Activated T-cell treated with anti-CD3 and anti-CD28 coated beads, Interleukin-2, amount 50 U/mL, for 1 hour (primary cell): Measurements from ENCODE around the gene LRP1B.

ENCODE experiments used
- DNase-seq: peaks from one replicate; pipeline ENCODE4 v3.0.0-alpha.2; 2020

LRP1B gene

GRCh38 chr2:141728886-141729285 is 401.9 kb downstream of the LRP1B start:
- no peak for DNase-seq

DNA sequence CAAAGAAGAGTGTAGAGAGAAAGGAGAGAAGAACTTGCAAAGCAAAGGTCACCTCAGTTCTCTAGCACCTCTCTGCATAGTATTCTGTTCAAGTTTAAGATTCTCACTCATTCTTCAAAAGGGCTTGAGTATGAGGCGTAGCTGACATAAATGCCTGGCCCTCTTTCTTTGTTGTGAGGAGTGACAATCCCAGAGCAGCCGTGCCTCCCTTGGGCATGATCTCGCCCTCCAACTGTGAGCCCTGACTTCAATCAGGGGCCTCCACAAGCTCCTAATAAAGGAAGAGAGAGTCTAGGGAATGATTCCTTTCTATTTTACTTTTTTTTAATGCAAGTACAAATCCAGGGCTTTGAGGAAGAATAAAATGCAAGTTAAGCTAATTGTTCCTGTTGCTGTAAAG is 402.7 kb downstream of the LRP1B start:
- DNase-seq, result no peak

DNA sequence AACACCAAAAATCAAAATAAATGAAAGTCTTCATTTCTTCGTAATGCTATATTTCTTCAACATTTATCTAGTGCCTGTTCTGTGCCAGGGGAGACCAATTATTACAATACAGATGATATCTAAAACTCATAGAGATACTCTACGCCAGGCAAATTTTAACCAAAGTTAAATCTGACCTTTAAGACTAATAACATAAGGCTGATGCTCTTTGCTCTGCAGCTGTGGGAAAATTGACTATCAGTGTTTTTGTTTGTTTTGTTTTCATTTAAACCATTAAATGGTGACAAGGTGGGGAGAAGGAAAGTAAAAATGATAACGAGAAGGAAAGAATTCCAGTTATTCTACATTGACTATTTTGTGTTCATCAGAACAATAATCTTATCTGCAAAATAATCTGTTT is 406.4 kb downstream of the LRP1B start:
- no peak for DNase-seq

DNA sequence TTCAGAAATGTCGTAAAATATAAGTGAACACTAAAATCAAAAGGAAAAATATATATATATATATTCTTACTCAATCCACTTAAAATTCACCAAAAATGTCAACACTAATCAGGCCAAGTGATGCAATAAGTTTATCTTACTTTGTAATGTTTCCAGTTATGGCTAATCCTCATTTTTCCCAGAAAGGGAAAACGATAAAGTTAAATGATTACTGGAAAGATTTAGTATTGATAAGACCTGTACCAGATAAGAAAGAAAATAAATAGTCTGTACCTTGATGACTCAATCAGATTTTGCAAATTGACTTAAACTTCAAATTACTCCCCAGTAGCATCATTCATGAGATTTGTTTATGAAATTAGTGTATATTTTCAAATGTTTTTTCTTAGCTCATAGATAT is 407.0 kb downstream of the LRP1B start:
- no peak for DNase-seq

- no peak for DNase-seq
Measured at GRCh38 chr2:141720476-141720875, 410.3 kb downstream of the LRP1B start.

DNA sequence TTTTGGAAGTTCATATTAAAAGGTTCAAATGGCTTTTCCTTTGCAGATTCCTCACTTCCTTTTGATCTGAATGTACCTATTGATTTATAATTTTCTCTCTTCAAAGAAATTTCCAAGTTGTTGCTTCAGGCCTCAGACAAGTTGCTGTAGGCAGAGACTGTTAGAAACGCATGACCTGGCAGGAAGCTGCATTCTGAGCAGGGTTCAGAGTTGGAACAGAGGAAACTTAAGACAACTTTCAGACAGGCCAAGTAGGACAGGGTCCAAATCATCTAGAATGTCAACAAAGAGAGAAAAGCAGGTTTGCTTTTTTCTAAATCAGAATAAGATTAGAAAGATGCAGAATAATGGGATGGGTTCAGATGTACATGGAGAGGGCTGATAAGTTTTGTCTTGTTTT is 416.3 kb downstream of the LRP1B start:
- no peak for DNase-seq

DNA sequence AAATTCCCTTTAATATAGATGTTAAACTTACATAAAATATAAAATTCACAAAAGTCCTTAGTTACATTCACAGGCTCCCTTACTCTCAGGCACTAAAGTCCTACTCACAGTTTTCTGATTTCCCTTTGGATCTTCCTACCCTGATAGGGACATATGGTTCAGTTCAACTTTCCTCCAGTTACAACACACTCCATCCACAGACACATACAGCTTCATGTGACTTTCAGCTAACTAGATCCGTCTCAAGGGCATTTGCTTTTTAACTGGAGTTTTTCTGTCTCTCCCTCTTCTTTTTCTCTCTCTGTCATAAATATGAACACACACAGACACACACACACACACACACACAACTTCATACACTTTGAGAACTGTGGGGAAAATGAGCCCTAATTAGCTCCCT is 419.2 kb downstream of the LRP1B start:
- DNase-seq, result no peak

DNA sequence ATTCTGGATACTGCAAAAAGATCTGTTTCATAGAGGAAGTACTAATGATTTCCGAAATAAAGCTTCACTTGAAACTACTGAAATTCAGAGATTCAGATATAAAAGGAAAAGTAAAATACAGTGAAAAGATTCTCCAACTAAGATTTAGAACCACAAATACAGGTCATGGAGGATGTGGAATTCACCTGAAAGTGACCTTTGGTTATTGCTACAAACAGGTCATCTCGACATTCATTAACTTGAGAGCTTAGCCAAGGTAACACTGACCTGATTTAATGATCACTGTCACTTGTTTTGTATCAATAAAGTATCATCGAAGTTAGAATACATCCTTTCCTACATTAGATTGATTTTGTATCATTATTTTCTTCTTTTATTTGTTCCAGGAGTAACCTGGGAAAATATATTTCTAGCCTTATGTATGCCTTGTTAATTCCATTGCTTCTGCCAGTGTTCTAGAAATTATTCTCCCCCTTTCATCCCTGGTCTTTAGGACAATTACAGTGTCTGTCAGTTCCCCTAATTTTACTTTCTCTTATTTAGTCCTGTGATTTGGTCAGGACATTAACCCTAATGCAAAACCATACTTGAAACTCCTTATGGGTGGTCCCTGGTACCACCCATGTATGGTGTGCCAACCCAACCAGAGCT is 420.1 kb downstream of the LRP1B start:
- no peak for DNase-seq

GRCh38 chr2:141709756-141710155 is 421.1 kb downstream of the LRP1B start:
- no peak for DNase-seq

GRCh38 chr2:141707486-141707885 is 423.3 kb downstream of the LRP1B start:
- DNase-seq, result no peak

DNA sequence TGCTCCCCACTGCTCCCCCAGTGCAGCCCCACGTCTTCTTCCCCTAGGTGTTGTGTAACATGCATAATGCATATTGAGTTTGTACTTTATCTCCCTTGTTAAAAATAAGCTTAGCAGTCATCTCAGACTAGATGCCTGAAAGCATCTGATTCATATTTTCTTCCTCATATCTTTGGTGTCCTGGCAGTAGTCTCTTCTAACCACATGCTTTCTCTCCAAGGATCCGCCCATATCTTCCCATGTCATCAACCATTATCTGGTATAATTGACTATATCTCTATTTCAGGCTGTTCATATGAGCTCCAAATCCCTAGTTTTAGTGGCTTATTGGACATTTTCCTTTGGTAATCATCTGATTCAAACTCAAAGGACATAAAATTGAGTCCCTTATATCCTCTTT is 426.3 kb downstream of the LRP1B start:
- no peak for DNase-seq

DNA sequence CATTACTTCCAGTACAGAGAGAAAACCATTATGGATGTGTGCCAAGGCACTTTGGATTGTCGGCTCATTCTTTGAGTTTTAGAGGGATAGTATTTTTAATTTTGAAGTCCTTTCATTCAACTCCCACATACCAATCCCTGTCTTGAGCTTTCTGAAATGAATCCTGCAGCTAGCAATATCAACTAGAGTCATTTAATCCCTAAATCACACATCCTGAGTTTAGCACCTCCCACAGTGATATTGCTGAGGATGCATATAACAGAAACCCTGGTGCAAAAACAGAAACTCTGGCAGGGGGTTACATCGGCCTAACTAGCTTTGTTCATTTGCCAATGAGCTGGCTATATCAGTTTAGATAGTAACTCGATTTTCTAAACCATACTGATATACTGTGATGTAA is 427.3 kb downstream of the LRP1B start:
- DNase-seq, result no peak

DNA sequence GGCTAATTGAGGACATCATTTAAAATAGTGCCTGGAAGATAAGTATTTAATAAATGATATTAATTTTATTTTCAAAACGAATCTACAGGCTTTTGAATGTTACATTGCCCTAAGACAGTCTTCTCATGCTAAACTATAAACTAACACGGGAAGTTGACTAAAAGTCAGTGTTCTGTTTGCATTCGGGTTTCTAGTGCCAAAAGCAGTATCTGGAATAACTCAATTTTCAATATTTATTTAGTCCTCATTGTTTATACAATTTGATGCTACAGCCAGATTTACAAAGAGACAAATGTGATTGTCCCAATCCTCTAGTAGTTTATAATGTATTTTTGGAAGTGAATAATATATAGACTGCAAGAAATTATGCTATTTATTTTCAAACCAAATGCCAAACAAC is 429.2 kb downstream of the LRP1B start:
- DNase-seq, result no peak

GRCh38 chr2:141699573-141699972 is 431.2 kb downstream of the LRP1B start:
- DNase-seq, result no peak

DNA sequence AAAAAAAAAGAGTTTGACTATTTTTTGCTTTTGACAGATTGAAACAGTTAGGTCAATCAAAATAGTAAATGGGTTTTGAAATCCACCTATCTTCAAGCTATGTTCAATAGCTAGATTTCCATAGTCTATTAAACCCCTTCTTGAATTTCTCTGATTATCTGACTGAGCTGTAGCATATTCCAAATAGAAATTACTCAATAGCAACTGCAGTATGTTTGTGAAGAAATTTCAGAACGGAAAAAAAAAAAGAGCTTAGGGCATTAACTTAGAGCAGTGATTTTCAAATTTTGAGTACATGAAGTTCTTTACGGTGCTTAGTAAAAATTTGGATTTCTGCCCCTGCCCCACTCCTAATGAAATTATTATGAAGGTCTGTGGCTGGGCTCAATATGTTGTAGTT is 432.3 kb downstream of the LRP1B start:
- DNase-seq, result no peak

- no peak for DNase-seq
Measured at GRCh38 chr2:141697035-141697434, 433.8 kb downstream of the LRP1B start.

DNA sequence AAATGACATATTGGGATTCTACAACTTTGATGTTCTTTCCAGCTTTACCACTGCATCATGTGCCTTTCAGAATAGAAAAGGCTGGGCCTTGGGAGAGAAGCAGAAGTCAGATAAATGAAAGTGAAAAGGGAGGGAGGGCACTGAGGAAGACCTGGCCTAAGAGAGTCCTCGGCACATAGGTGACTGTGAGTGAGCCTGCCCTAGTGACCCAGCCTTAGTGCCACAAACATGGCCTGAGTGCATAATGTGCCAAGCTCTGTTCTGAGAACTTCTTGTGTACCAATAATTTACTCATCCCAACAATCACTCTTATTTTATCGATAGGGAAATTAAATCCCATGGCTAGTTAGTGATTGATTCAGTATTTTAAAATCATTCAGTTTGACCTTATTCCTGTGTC is 436.6 kb downstream of the LRP1B start:
- DNase-seq, result no peak

GRCh38 chr2:141692829-141693228 is 438.0 kb downstream of the LRP1B start:
- no peak for DNase-seq

- no peak for DNase-seq
Measured at GRCh38 chr2:141676139-141676538, 454.7 kb downstream of the LRP1B start.

DNA sequence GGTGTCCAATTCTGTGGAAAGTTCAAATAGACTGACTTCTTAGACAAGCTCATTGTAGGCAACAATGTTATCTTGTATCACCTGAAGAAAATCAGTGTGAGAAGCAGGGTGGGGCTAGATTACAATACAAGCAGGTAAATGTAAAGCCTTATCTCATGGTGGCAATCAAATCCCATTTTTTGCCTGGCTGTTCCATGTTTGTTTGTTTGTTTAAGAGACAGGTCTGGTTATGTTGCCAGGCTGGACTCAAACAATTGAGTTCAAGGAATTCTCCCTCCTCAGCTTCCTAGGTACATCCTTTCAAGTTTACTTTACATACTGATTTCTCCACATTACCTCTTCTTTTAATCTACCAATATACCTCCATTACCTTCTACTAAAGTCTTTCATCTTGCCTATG is 464.6 kb downstream of the LRP1B start:
- DNase-seq, result no peak

DNA sequence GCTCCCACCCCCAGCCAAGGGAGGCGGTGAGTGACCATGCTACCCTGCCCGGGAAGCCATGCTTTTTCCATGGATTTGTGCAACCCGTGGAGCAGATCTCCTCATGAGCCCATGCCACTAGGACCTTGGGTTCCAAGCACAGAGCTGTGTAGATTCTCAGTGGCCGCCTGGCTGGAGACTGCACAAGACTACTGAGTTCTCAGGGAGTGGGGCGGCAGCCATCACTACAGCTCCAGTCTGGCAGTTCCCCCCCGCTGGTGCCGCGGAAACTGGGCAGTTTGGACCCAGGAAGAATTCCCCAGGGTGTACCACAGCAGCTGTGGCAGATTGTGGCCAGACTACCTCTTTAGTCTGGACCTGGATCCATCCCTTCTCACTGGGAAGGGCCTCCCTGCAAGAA is 470.6 kb downstream of the LRP1B start:
- no peak for DNase-seq

GRCh38 chr2:141654311-141654710 is 476.5 kb downstream of the LRP1B start:
- no peak for DNase-seq

DNA sequence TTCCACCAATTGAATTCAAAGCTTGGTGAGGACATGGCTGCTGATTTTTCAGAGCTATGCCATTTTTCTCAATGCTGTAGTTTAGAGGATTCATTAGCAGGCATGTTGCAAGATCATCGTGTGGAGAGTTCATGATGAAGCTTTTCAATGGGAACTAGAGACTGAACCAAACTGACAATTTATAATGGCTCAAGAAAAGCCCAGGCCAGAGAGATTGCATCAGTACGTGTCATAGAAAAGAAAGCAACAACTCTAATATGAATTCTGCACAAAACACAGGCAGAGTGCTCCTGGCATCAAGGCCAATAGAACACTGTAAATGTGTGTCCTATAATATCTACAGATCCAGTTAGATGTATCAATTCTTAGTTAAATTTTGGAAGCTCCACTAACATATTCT is 477.6 kb downstream of the LRP1B start:
- DNase-seq, result no peak

- no peak for DNase-seq
Measured at GRCh38 chr2:141652308-141652707, 478.5 kb downstream of the LRP1B start.

GRCh38 chr2:141647353-141647752 is 483.5 kb downstream of the LRP1B start:
- DNase-seq, result no peak

- DNase-seq, result no peak
Measured at GRCh38 chr2:141641462-141641861, 489.4 kb downstream of the LRP1B start.
